H9 (cell line): ENCODE measurements around the gene KDM4C. TPM values are rescaled to one million over a fixed set of nuclear protein-coding genes. Genes with fewer than 3 reads are reported as not detected.
A peak's percentile ranks its signal among the peaks of the same experiment; 100 is the strongest.

ENCODE experiments used
- DNase-seq: peaks from one replicate; pipeline ENCODE4 v3.0.0-alpha.2; 2017
- H2AFZ ChIP-seq: one replicate; pipeline ENCODE4 v1.6.1; 2013; ENCODE audit warnings: mild to moderate bottlenecking, low read length, control low read depth, moderate library complexity
- H2AK5ac ChIP-seq: 2 replicates; pipeline ENCODE4 v1.6.1; 2013; ENCODE audit warnings: low read length, control low read depth, mixed read lengths; ENCODE audit not compliant: insufficient read length
- H2BK120ac ChIP-seq: one replicate; pipeline ENCODE4 v1.6.1; 2013; ENCODE audit warnings: low read depth, mild to moderate bottlenecking, low read length, control low read depth, inconsistent platforms; ENCODE audit not compliant: poor library complexity, severe bottlenecking
- H2BK12ac ChIP-seq: 2 replicates; pipeline ENCODE4 v1.6.1; 2013; ENCODE audit warnings: low read length, control low read depth, mixed read lengths, low read depth; ENCODE audit not compliant: insufficient read length
- H2BK15ac ChIP-seq: 2 replicates; pipeline ENCODE4 v1.6.1; 2013; ENCODE audit warnings: low read depth, low read length, control low read depth
- H2BK20ac ChIP-seq: one replicate; pipeline ENCODE4 v1.6.1; 2013; ENCODE audit warnings: low read depth, mild to moderate bottlenecking, low read length, control low read depth, inconsistent platforms; ENCODE audit not compliant: poor library complexity, severe bottlenecking
- H2BK5ac ChIP-seq: 2 replicates; pipeline ENCODE4 v1.6.1; 2013; ENCODE audit warnings: low read length, control low read depth, mixed read lengths; ENCODE audit not compliant: insufficient read length
- H3K14ac ChIP-seq: 2 replicates; pipeline ENCODE4 v1.6.1; 2013; ENCODE audit warnings: low read length, control low read depth; ENCODE audit not compliant: insufficient read depth
- H3K18ac ChIP-seq: 2 replicates; pipeline ENCODE4 v1.6.1; 2013; ENCODE audit warnings: low read depth, mild to moderate bottlenecking, mixed read lengths, low read length, control low read depth; ENCODE audit not compliant: insufficient read length
- H3K23ac ChIP-seq: 2 replicates; pipeline ENCODE4 v1.6.1; 2013; ENCODE audit warnings: low read length, control low read depth, mixed read lengths, low read depth; ENCODE audit not compliant: insufficient read length
- H3K23me2 ChIP-seq: 2 replicates; pipeline ENCODE4 v1.6.1; 2013; ENCODE audit warnings: low read depth, mild to moderate bottlenecking, mixed read lengths, low read length, control low read depth; ENCODE audit not compliant: insufficient read length, poor library complexity, severe bottlenecking
- H3K27ac ChIP-seq: 2 replicates; pipeline ENCODE4 v1.5.1; 2013; ENCODE audit warnings: low read length, control low read depth, mixed read lengths, low read depth; ENCODE audit not compliant: insufficient read length
- H3K27me3 ChIP-seq: 2 replicates; pipeline ENCODE4 v1.6.1; 2013; ENCODE audit warnings: low read length, control low read depth, inconsistent platforms; ENCODE audit not compliant: insufficient read depth
- H3K4ac ChIP-seq: 2 replicates; pipeline ENCODE4 v1.6.1; 2013; ENCODE audit warnings: low read depth, mild to moderate bottlenecking, control low read depth, inconsistent platforms, low read length, moderate library complexity
- H3K4me1 ChIP-seq: 2 replicates; pipeline ENCODE4 v1.6.1; 2013; ENCODE audit warnings: low read length, control low read depth, inconsistent platforms; ENCODE audit not compliant: insufficient read depth
- H3K4me2 ChIP-seq: 2 replicates; pipeline ENCODE4 v1.6.1; 2013; ENCODE audit warnings: low read length, control low read depth, mixed read lengths; ENCODE audit not compliant: insufficient read length, insufficient read depth
- H3K56ac ChIP-seq: 2 replicates; pipeline ENCODE4 v1.6.1; 2013; ENCODE audit warnings: low read depth, mild to moderate bottlenecking, mixed read lengths, low read length, control low read depth; ENCODE audit not compliant: insufficient read length
- H3K79me1 ChIP-seq: 2 replicates; pipeline ENCODE4 v1.6.1; 2013; ENCODE audit warnings: low read depth, mild to moderate bottlenecking, moderate library complexity, low read length, control low read depth, inconsistent platforms; ENCODE audit not compliant: insufficient read depth, poor library complexity, severe bottlenecking
- H3K79me2 ChIP-seq: 2 replicates; pipeline ENCODE4 v1.6.1; 2013; ENCODE audit warnings: low read length, control low read depth, inconsistent platforms; ENCODE audit not compliant: insufficient read depth
- H3K9ac ChIP-seq: 2 replicates; pipeline ENCODE4 v1.6.1; 2013; ENCODE audit warnings: low read length, control low read depth, mixed read lengths; ENCODE audit not compliant: insufficient read length; ENCODE audit errors: extremely low read depth
- H3K9me3 ChIP-seq: one replicate; pipeline ENCODE4 v1.6.1; 2013; ENCODE audit warnings: low read depth, low read length, inconsistent platforms; ENCODE audit not compliant: control insufficient read depth
- H3T11ph ChIP-seq: one replicate; pipeline ENCODE4 v1.6.1; 2013; ENCODE audit warnings: mild to moderate bottlenecking, low read length, control low read depth, inconsistent platforms
- H4K20me1 ChIP-seq: one replicate; pipeline ENCODE4 v1.6.1; 2013; ENCODE audit not compliant: control insufficient read depth, insufficient read length, insufficient read depth
- H4K5ac ChIP-seq: 2 replicates; pipeline ENCODE4 v1.6.1; 2013; ENCODE audit warnings: low read depth, mild to moderate bottlenecking, mixed read lengths, low read length, control low read depth; ENCODE audit not compliant: insufficient read length
- H4K8ac ChIP-seq: replicated peaks from 2 replicates; pipeline ENCODE4 v1.6.1; 2013; ENCODE audit warnings: low read length, control low read depth, mixed read lengths, low read depth; ENCODE audit not compliant: insufficient read length
- H4K91ac ChIP-seq: 2 replicates; pipeline ENCODE4 v1.6.1; 2013; ENCODE audit warnings: low read depth, mild to moderate bottlenecking, moderate library complexity, mixed read lengths, low read length, control low read depth; ENCODE audit not compliant: insufficient read length
- H3K27ac Mint-ChIP-seq, 3 experiments: 2 replicates in 2 of 3; 3 replicates in 1 of 3; pipeline ENCODE4 v1.8.0; 2020 to 2021; ENCODE audit warnings: mixed read lengths in 3 of 3, mild to moderate bottlenecking in 1 of 3, moderate library complexity in 1 of 3
- H3K27me3 Mint-ChIP-seq: 2 replicates; pipeline ENCODE4 v1.8.0; 2021; ENCODE audit warnings: low read depth, mild to moderate bottlenecking, moderate library complexity, mixed read lengths
- H3K36me3 Mint-ChIP-seq, 3 experiments: 2 replicates in 2 of 3; 3 replicates in 1 of 3; pipeline ENCODE4 v1.8.0; 2020 to 2021; ENCODE audit warnings: low read depth in 3 of 3, mixed read lengths in 3 of 3; ENCODE audit not compliant: insufficient read depth in 1 of 3
- H3K4me1 Mint-ChIP-seq, 2 experiments: 2 replicates each; pipeline ENCODE4 v1.8.0; 2020; ENCODE audit warnings: mixed read lengths in 2 of 2
- H3K4me3 Mint-ChIP-seq, 2 experiments: 2 replicates in 1 of 2; 3 replicates in 1 of 2; pipeline ENCODE4 v1.8.0; 2020 to 2021; ENCODE audit warnings: mild to moderate bottlenecking in 2 of 2, mixed read lengths in 2 of 2, moderate library complexity in 1 of 2
- H3K9me3 Mint-ChIP-seq, 2 experiments: 2 replicates in 1 of 2; 3 replicates in 1 of 2; pipeline ENCODE4 v1.8.0; 2020; ENCODE audit warnings: mild to moderate bottlenecking in 2 of 2, mixed read lengths in 2 of 2, moderate library complexity in 1 of 2
- WGBS: extraction: QIAGEN DNeasy Blood & Tissue Kit; methylation state at CpG from one replicate; pipeline ENCODE4 v1.1.7; 2013; ENCODE audit warnings: missing lambda C conversion rate, low lambda C conversion rate, mixed read lengths; ENCODE audit not compliant: insufficient read length; ENCODE audit errors: extremely low coverage; 5-methylcytosine and 5-hydroxymethylcytosine counted together
- total RNA-seq: library from RNA; stranded (reverse); gene quantifications from 2 replicates; pipeline ENCODE4 v1.2.1, GENCODE V29; 2021
- TF ChIP-seq, protein P1 (sequence below): fragments of 200-600 bp; sonication (generic); conservative IDR thresholded peaks from 3 replicates; pipeline ENCODE4 v1.8.0; 2021; ENCODE audit warnings: antibody characterized with exemption, mild to moderate bottlenecking

The KDM4C gene
- total RNA-seq, 1 experiment from 2014 or later = 24.0 TPM

DNA sequence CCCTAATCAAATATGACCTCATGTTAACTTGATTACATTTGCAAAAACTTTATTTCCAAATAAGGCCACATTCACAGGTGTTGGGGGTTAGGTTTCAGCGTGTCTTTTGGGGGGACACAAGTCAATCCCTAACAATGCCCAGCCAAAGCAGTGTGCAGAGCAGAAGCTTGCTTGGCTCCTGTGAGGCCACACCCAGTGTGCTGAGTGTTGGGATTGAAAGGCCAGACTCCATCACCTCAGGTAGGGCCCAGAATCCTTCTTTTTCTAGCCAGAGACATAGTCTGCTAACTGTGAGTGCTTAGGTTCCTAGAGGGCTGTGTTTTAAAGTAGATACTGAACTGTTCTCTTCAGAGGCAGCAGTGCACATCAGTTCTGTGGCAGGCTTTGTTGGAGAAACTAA is 27.9 kb downstream of the KDM4C start:
- H3K27ac Mint-ChIP-seq = peak overlapping the region in 2 of 3 experiments; percentile 4 to 69; a peak in 1 of 7 replicates

More for the DNA sequence above, 27.9 kb downstream of the KDM4C start:
- Histone ChIP-seq H4K8ac (no peak overlapping the region), H4K20me1 (no peaks in the 10 kb centered on the region), H3K27ac (no peak overlapping the region), H3K9me3 (no peaks in the 10 kb centered on the region), H3K79me1 (peaks cover 2% of the 10 kb centered on the region), H3K23ac (no peak overlapping the region), H2BK120ac (no peak overlapping the region), H2AFZ (no peak overlapping the region), H3K14ac (no peak overlapping the region; the same call in 1 of the 2 replicates), H3K23me2 (no peaks in the 10 kb centered on the region), H3T11ph (no peak overlapping the region), H2BK5ac (no peak overlapping the region), H3K27me3 (no peaks in the 10 kb centered on the region), H4K5ac (no peak overlapping the region), H3K9ac (no peak overlapping the region), H3K79me2 (peaks cover 6% of the 10 kb centered on the region; the same call in 1 of the 2 replicates), H2BK12ac (no peak overlapping the region), H4K91ac (no peak overlapping the region), H3K4me1 (peaks cover 14% of the 10 kb centered on the region), H3K56ac (no peak overlapping the region), H3K18ac (no peak overlapping the region), H2BK20ac (no peak overlapping the region), H3K4me2 (no peak overlapping the region), H2BK15ac (no peak overlapping the region), H2AK5ac (no peak overlapping the region), H3K4ac (no peak overlapping the region; the same call in 1 of the 2 replicates)
- WGBS = no CpG with 5 or more reads among the region's 1 CpG
- H3K4me1 Mint-ChIP-seq = peaks cover 34 to 55% of the 10 kb centered on the region in 2 experiments
- H3K27me3 Mint-ChIP-seq = no peaks in the 10 kb centered on the region
- no peaks in the 10 kb centered on the region; a peak in 1 of 5 replicates for H3K9me3 Mint-ChIP-seq
- TF ChIP-seq, protein P1, sequence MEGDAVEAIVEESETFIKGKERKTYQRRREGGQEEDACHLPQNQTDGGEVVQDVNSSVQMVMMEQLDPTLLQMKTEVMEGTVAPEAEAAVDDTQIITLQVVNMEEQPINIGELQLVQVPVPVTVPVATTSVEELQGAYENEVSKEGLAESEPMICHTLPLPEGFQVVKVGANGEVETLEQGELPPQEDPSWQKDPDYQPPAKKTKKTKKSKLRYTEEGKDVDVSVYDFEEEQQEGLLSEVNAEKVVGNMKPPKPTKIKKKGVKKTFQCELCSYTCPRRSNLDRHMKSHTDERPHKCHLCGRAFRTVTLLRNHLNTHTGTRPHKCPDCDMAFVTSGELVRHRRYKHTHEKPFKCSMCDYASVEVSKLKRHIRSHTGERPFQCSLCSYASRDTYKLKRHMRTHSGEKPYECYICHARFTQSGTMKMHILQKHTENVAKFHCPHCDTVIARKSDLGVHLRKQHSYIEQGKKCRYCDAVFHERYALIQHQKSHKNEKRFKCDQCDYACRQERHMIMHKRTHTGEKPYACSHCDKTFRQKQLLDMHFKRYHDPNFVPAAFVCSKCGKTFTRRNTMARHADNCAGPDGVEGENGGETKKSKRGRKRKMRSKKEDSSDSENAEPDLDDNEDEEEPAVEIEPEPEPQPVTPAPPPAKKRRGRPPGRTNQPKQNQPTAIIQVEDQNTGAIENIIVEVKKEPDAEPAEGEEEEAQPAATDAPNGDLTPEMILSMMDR = no peak
- no peak for DNase-seq
- peaks cover 3 to 7% (median 3%) of the 10 kb centered on the region in 3 experiments; a peak in 4 of 7 replicates for H3K36me3 Mint-ChIP-seq
- H3K4me3 Mint-ChIP-seq = no peak overlapping the region
